Sigmoid colon (tissue), 7 donors: ENCODE data around the gene BSDC1. TPM values are rescaled to one million over a fixed set of nuclear protein-coding genes. Genes with fewer than 3 reads are reported as not detected.

ENCODE experiments used
- DNase-seq: peaks from one replicate; pipeline ENCODE4 v3.0.0-alpha.2; 2019
- H3K27ac ChIP-seq, 4 donors: fragments of 200-600 bp; sonication (generic); one replicate each; pipeline ENCODE4 v1.5.1; 2016 to 2019; ENCODE audit warnings: mild to moderate bottlenecking in 1 of 4
- H3K27me3 ChIP-seq, 3 donors: fragments of 200-600 bp; sonication (generic); one replicate each; pipeline ENCODE4 v1.5.1; 2019; ENCODE audit warnings: mild to moderate bottlenecking in 1 of 3
- H3K36me3 ChIP-seq, 4 donors: fragments of 200-600 bp; sonication (generic); one replicate each; pipeline ENCODE4 v1.5.1; 2016 to 2019
- H3K4me1 ChIP-seq, 4 donors: fragments of 200-600 bp; sonication (generic); one replicate each; pipeline ENCODE4 v1.5.1; 2017 to 2019
- H3K4me3 ChIP-seq, 4 donors: fragments of 200-600 bp; sonication (generic); one replicate each; pipeline ENCODE4 v1.5.1; 2017 to 2019; ENCODE audit warnings: mild to moderate bottlenecking in 2 of 4, moderate library complexity in 1 of 4
- H3K9me3 ChIP-seq, 4 donors: fragments of 200-600 bp in 3 of 4; sonication (generic) in 3 of 4; one replicate each; pipeline versions ENCODE4 v1.5.1 to v1.6.1; 2013 to 2019
- CTCF ChIP-seq, 4 experiments: fragments of 450-650 bp in 3 of 4; fragments of 200-600 bp in 1 of 4; IDR thresholded peaks; one replicate each; pipeline ENCODE4 v1.5.1; 2016 to 2019; ENCODE audit warnings: antibody characterized with exemption in 4 of 4, mild to moderate bottlenecking in 3 of 4, moderate library complexity in 2 of 4
- EP300 ChIP-seq, 4 donors: sonication (generic); formaldehyde crosslinking; IDR thresholded peaks; one replicate each; pipeline ENCODE4 v1.6.1; 2017; ENCODE audit warnings: antibody characterized with exemption in 4 of 4
- POLR2A ChIP-seq, 2 donors: fragments of 450-650 bp; IDR thresholded peaks; one replicate each; pipeline ENCODE4 v1.6.1; 2016; ENCODE audit warnings: antibody characterized with exemption in 2 of 2, mild to moderate bottlenecking in 2 of 2, moderate library complexity in 2 of 2
- POLR2AphosphoS5 ChIP-seq, 4 donors: sonication (generic); formaldehyde crosslinking; IDR thresholded peaks; one replicate each; pipeline ENCODE4 v1.6.1; 2017; ENCODE audit warnings: antibody characterized with exemption in 4 of 4
- WGBS, 2 donors: extraction: QIAGEN DNeasy Blood & Tissue Kit; methylation state at CpG; one replicate each; pipeline ENCODE4 v1.1.7; 2013; 5-methylcytosine and 5-hydroxymethylcytosine counted together
- intact Hi-C: fragments of 100-400 bp; cut with DNase I; formaldehyde crosslinking; loops from one replicate; pipeline ENCODE4 v1.15.1; 2023
- polyA plus RNA-seq, 3 donors: library from polyadenylated mRNA; stranded (reverse); fragments of 200-250 nt; gene quantifications; one replicate each; pipeline ENCODE4 v1.2.3, GENCODE V29; 2013
- total RNA-seq, 4 donors: library from RNA; depleted of rRNA; stranded (reverse); fragments of >200 nt; gene quantifications; one replicate each; pipeline ENCODE4 v1.1.0, GENCODE V29; 2016
- donor health status: healthy with polysubstance abuse.
- donor health status: Bipolar disorder and iron deficiency.
- donor health status: healthy.

Gene BSDC1
- total and polyA plus RNA-seq, 7 donors = 46.2 to 76.7 (median 52.8) TPM

- Histone ChIP-seq H3K9me3 (no peaks in the 10 kb centered on the region), H3K27ac (no peak overlapping the region), H3K4me3 (no peak overlapping the region), H3K4me1 (no peaks in the 10 kb centered on the region), H3K36me3 (peaks cover 30 to 96% (median 61%) of the 10 kb centered on the region in 4 donors), H3K27me3 (no peaks in the 10 kb centered on the region)
- intact Hi-C loops = no loop called here
- WGBS, 2 donors = 44 to 73% methylated on average over 1 of the region's 1 CpG
- DNase-seq = no peak
- no peak for TF ChIP-seq POLR2AphosphoS5 (IDR thresholded peaks at IDR 0.05)
- TF ChIP-seq EP300 (IDR thresholded peaks at IDR 0.05) = no peak
- TF ChIP-seq CTCF (IDR thresholded peaks at IDR 0.05) = no peak
- TF ChIP-seq POLR2A (IDR thresholded peaks at IDR 0.05) = no peak
Measured at GRCh38 chr1:32373996-32374592, 20.1 kb downstream of the BSDC1 start.

GRCh38 chr1:32372149-32372756 lies 22.0 kb downstream of the BSDC1 start:
- no peak for TF ChIP-seq EP300 (IDR thresholded peaks at IDR 0.05)
- no peak for TF ChIP-seq CTCF (IDR thresholded peaks at IDR 0.05)
- no peak for TF ChIP-seq POLR2A (IDR thresholded peaks at IDR 0.05)
- no peak for TF ChIP-seq POLR2AphosphoS5 (IDR thresholded peaks at IDR 0.05)
- intact Hi-C loops = no loop called here
- Histone ChIP-seq H3K36me3 (peaks cover 30 to 96% (median 59%) of the 10 kb centered on the region in 4 donors), H3K4me1 (no peaks in the 10 kb centered on the region), H3K27me3 (no peaks in the 10 kb centered on the region), H3K27ac (no peak overlapping the region), H3K4me3 (no peak overlapping the region), H3K9me3 (no peaks in the 10 kb centered on the region)
- DNase-seq = no peak
- 69 to 92% methylated on average over 5 of the region's 5 CpGs for WGBS, 2 donors

GRCh38 chr1:32367912-32368635 lies 26.2 kb downstream of the BSDC1 start:
- Histone ChIP-seq H3K9me3 (no peaks in the 10 kb centered on the region), H3K4me1 (no peaks in the 10 kb centered on the region), H3K27ac (no peak overlapping the region), H3K27me3 (no peaks in the 10 kb centered on the region), H3K36me3 (peaks cover 32 to 93% (median 52%) of the 10 kb centered on the region in 4 donors), H3K4me3 (no peak overlapping the region)
- WGBS, 2 donors = 96 to 98% methylated on average over 7 of the region's 7 CpGs
- no peak for TF ChIP-seq POLR2A (IDR thresholded peaks at IDR 0.05)
- TF ChIP-seq EP300 (IDR thresholded peaks at IDR 0.05) = no peak
- no peak for TF ChIP-seq CTCF (IDR thresholded peaks at IDR 0.05)
- no peak for TF ChIP-seq POLR2AphosphoS5 (IDR thresholded peaks at IDR 0.05)
- intact Hi-C loops = no loop called here
- DNase-seq = no peak

- Histone ChIP-seq H3K36me3 (peaks cover 32 to 71% (median 46%) of the 10 kb centered on the region in 4 donors), H3K4me3 (no peak overlapping the region)
- TF ChIP-seq POLR2A (IDR thresholded peaks at IDR 0.05) = no peak
- TF ChIP-seq POLR2AphosphoS5 (IDR thresholded peaks at IDR 0.05) = no peak
- TF ChIP-seq CTCF (IDR thresholded peaks at IDR 0.05) = no peak
- TF ChIP-seq EP300 (IDR thresholded peaks at IDR 0.05) = no peak
Measured at GRCh38 chr1:32365445-32365844, 28.8 kb downstream of the BSDC1 start.

More at GRCh38 chr1:32365445-32365844, 28.8 kb downstream of the BSDC1 start:
- H3K27me3 ChIP-seq = no peaks in the 10 kb centered on the region
- WGBS, 2 donors = 90 to 91% methylated on average over 6 of the region's 6 CpGs
- intact Hi-C loops = no loop called here
- DNase-seq = no peak
- H3K4me1 ChIP-seq = peaks cover 0 to 21% (median 18%) of the 10 kb centered on the region in 4 donors
- no peak overlapping the region for H3K27ac ChIP-seq
- no peaks in the 10 kb centered on the region for H3K9me3 ChIP-seq
